HFFc6 (cell line): ENCODE results near the gene OPRM1. TPM values are rescaled to one million over a fixed set of nuclear protein-coding genes. Genes with fewer than 3 reads are reported as not detected.

Experiments
- DNase-seq: peaks from one replicate; pipeline ENCODE4 v3.0.0-alpha.2; 2018
- H3K27ac Mint-ChIP-seq: 2 replicates; pipeline ENCODE4 v1.8.0; 2020; ENCODE audit warnings: mild to moderate bottlenecking, mixed read lengths
- H3K27me3 Mint-ChIP-seq: 2 replicates; pipeline ENCODE4 v1.8.0; 2021; ENCODE audit warnings: mild to moderate bottlenecking, moderate library complexity, mixed read lengths; ENCODE audit not compliant: insufficient read depth
- H3K36me3 Mint-ChIP-seq: 2 replicates; pipeline ENCODE4 v1.8.0; 2021; ENCODE audit warnings: low read depth, mixed read lengths
- H3K4me1 Mint-ChIP-seq: 2 replicates; pipeline ENCODE4 v1.8.0; 2020; ENCODE audit warnings: low read depth, mixed read lengths
- H3K4me3 Mint-ChIP-seq: 2 replicates; pipeline ENCODE4 v1.8.0; 2020; ENCODE audit warnings: mild to moderate bottlenecking, moderate library complexity, mixed read lengths
- H3K9me3 Mint-ChIP-seq: 2 replicates; pipeline ENCODE4 v1.8.0; 2020; ENCODE audit warnings: mild to moderate bottlenecking, mixed read lengths
- CTCF ChIP-seq: fragments of 200-600 bp; sonication (generic); IDR thresholded peaks from 2 replicates; pipeline ENCODE4 v1.5.0; 2021; ENCODE audit warnings: antibody characterized with exemption, mild to moderate bottlenecking
- total RNA-seq, 6 experiments: library from RNA; stranded (reverse); fragmentation: NEBNext Ultra II Directional; extraction: Animal tissue kit (Norgen Biotek cat#: 25700); gene quantifications; 2 replicates in 1 of 6; 3 replicates in 5 of 6; pipeline ENCODE4 v1.2.3, GENCODE V29; 2021

The OPRM1 gene
- total RNA-seq, 6 experiments from 2014 or later, result not detected

- H3K4me3 Mint-ChIP-seq, result no peak overlapping the region
- no peaks in the 10 kb centered on the region for H3K36me3 Mint-ChIP-seq
- no peak overlapping the region for H3K27ac Mint-ChIP-seq
- H3K9me3 Mint-ChIP-seq, result peaks cover 10% of the 10 kb centered on the region
- no peak for DNase-seq
- no peaks in the 10 kb centered on the region for H3K27me3 Mint-ChIP-seq
- no peaks in the 10 kb centered on the region for H3K4me1 Mint-ChIP-seq
- TF ChIP-seq CTCF, result no peak
These were observed 67.2 kb downstream of the OPRM1 start for GRCh38 chr6:154106251-154106650.

GRCh38 chr6:154111025-154111424, 72.0 kb downstream of the OPRM1 start:
- no peak for TF ChIP-seq CTCF
- H3K9me3 Mint-ChIP-seq, result peaks cover 12% of the 10 kb centered on the region
- H3K27ac Mint-ChIP-seq, result no peak overlapping the region

GRCh38 chr6:154112181-154112809, 73.3 kb downstream of the OPRM1 start:
- no peak overlapping the region for H3K4me3 Mint-ChIP-seq
- peaks cover 18% of the 10 kb centered on the region for H3K9me3 Mint-ChIP-seq
- no peaks in the 10 kb centered on the region for H3K27me3 Mint-ChIP-seq
- DNase-seq, result no peak
- H3K27ac Mint-ChIP-seq, result no peak overlapping the region
- H3K4me1 Mint-ChIP-seq, result no peaks in the 10 kb centered on the region
- no peak for TF ChIP-seq CTCF
- H3K36me3 Mint-ChIP-seq, result no peaks in the 10 kb centered on the region

More at GRCh38 chr6:154111025-154111424, 72.0 kb downstream of the OPRM1 start:
- Mint-ChIP-seq H3K4me3 (no peak overlapping the region), H3K36me3 (no peaks in the 10 kb centered on the region), H3K4me1 (no peaks in the 10 kb centered on the region), H3K27me3 (no peaks in the 10 kb centered on the region)
- no peak for DNase-seq

- DNase-seq, result no peak
- Mint-ChIP-seq H3K9me3 (peaks cover 18% of the 10 kb centered on the region), H3K4me1 (no peaks in the 10 kb centered on the region), H3K27ac (no peak overlapping the region), H3K27me3 (no peaks in the 10 kb centered on the region), H3K4me3 (no peak overlapping the region), H3K36me3 (no peaks in the 10 kb centered on the region)
- no peak for TF ChIP-seq CTCF
These were observed 74.4 kb downstream of the OPRM1 start for GRCh38 chr6:154113392-154113791.

- Mint-ChIP-seq H3K4me3 (no peak overlapping the region), H3K27me3 (no peaks in the 10 kb centered on the region), H3K36me3 (no peaks in the 10 kb centered on the region), H3K27ac (no peak overlapping the region), H3K4me1 (no peaks in the 10 kb centered on the region), H3K9me3 (peaks cover 29% of the 10 kb centered on the region)
- no peak for DNase-seq
- TF ChIP-seq CTCF, result no peak
These were observed 78.4 kb downstream of the OPRM1 start for GRCh38 chr6:154117485-154117884.
